H1 (cell line): ENCODE data around the gene FNDC3A. TPM values are rescaled to one million over a fixed set of nuclear protein-coding genes. Genes with fewer than 3 reads are reported as not detected.

Experiments used
- CTCF ChIA-PET: fragments of 300-600 bp; sonication (Branson Sonifier 250); formaldehyde crosslinking; loops from one replicate; lab custom pipeline; 2021; ENCODE audit not compliant: partially characterized antibody; lab: Charles Lee
- POLR2A ChIA-PET: fragments of 300-600 bp; sonication (Branson Sonifier 250); formaldehyde crosslinking; loops from one replicate; lab custom pipeline; 2021; ENCODE audit warnings: inconsistent platforms; ENCODE audit not compliant: partially characterized antibody; lab: Charles Lee
- DNase-seq, 2 experiments: peaks; one replicate each; pipeline versions ENCODE4 v3.0.0 to v3.0.0-alpha.2; 2010 to 2022; ENCODE audit warnings: low spot score in 2 of 2, low read depth in 1 of 2, mixed read lengths in 1 of 2
- FAIRE-seq: peaks from 2 replicates; lab custom pipeline; 2011; peaks lifted over from hg19 to GRCh38; lab: Jason Lieb, UNC
- H2AFZ ChIP-seq: 2 replicates; pipeline ENCODE4 v1.8.1; 2012; ENCODE audit warnings: low read length, inconsistent platforms
- H2AK5ac ChIP-seq: 2 replicates; pipeline ENCODE4 v1.6.1; 2013; ENCODE audit warnings: low read depth, low read length
- H2BK120ac ChIP-seq: replicated peaks from 2 replicates; pipeline ENCODE3; 2013; ENCODE audit warnings: low read depth, low read length, inconsistent platforms
- H2BK12ac ChIP-seq: 2 replicates; pipeline ENCODE4 v1.6.1; 2013; ENCODE audit warnings: low read depth, low read length
- H2BK15ac ChIP-seq: 2 replicates; pipeline ENCODE4 v1.6.1; 2013; ENCODE audit warnings: low read length
- H2BK20ac ChIP-seq: 2 replicates; pipeline ENCODE4 v1.6.1; 2013; ENCODE audit warnings: low read length
- H2BK5ac ChIP-seq: 2 replicates; pipeline ENCODE4 v1.6.1; 2013; ENCODE audit warnings: low read depth, low read length
- H3K14ac ChIP-seq: 2 replicates; pipeline ENCODE4 v1.6.1; 2013; ENCODE audit warnings: inconsistent platforms; ENCODE audit not compliant: insufficient read length
- H3K18ac ChIP-seq: 2 replicates; pipeline ENCODE4 v1.6.1; 2013; ENCODE audit warnings: low read length; ENCODE audit errors: extremely low read depth
- H3K23ac ChIP-seq: 2 replicates; pipeline ENCODE4 v1.6.1; 2013; ENCODE audit warnings: inconsistent platforms; ENCODE audit not compliant: insufficient read length
- H3K23me2 ChIP-seq: 2 replicates; pipeline ENCODE4 v1.6.1; 2013; ENCODE audit warnings: low read depth, low read length
- H3K27ac ChIP-seq: 2 replicates; pipeline ENCODE4 v1.6.1; 2011; ENCODE audit warnings: low read depth, low read length, inconsistent platforms
- H3K27me3 ChIP-seq, 4 experiments: replicated peaks in 1 of 4; 1 replicate in 1 of 4; 2 replicates in 3 of 4; pipeline versions ENCODE4 v1.6.1 to v1.8.1; 2011 to 2013; ENCODE audit warnings: low read length in 3 of 4, mild to moderate bottlenecking in 3 of 4, inconsistent platforms in 2 of 4, mixed read lengths in 2 of 4, moderate library complexity in 1 of 4; ENCODE audit not compliant: control insufficient read depth in 3 of 4, insufficient read depth in 3 of 4; ENCODE audit errors: extremely low read depth in 1 of 4
- H3K36me3 ChIP-seq, 4 experiments: 2 replicates each; pipeline versions ENCODE4 v1.6.1 to v1.8.1; 2011 to 2013; ENCODE audit warnings: mild to moderate bottlenecking in 4 of 4, low read length in 3 of 4, moderate library complexity in 2 of 4, control low read depth in 1 of 4, inconsistent platforms in 1 of 4; ENCODE audit not compliant: insufficient read depth in 4 of 4, control insufficient read depth in 2 of 4
- H3K4ac ChIP-seq: replicated peaks from 2 replicates; pipeline ENCODE3; 2013; ENCODE audit warnings: low read length, low read depth, mixed read lengths, inconsistent platforms; ENCODE audit not compliant: insufficient read length
- H3K4me1 ChIP-seq, 4 experiments: replicated peaks in 1 of 4; 1 replicate in 1 of 4; 2 replicates in 3 of 4; pipeline versions ENCODE4 v1.6.1 to v1.8.1; 2011 to 2013; ENCODE audit warnings: low read length in 3 of 4, inconsistent platforms in 2 of 4, mixed read lengths in 1 of 4; ENCODE audit not compliant: insufficient read depth in 4 of 4, control insufficient read depth in 3 of 4
- H3K4me2 ChIP-seq, 2 experiments: 2 replicates each; pipeline versions ENCODE4 v1.6.1 to v1.8.1; 2011 to 2013; ENCODE audit warnings: low read depth in 2 of 2, low read length in 2 of 2, control low read depth in 1 of 2, inconsistent platforms in 1 of 2, mild to moderate bottlenecking in 1 of 2; ENCODE audit not compliant: insufficient read depth in 1 of 2
- H3K4me3 ChIP-seq, 4 experiments: fragments of 200-600, 300-600 bp in 1 of 4; sonication (generic), shearing (Covaris generic), sonication (Bioruptor Twin) in 1 of 4; 2 replicates each; pipeline versions ENCODE4 v1.5.1 to v1.8.1; 2011 to 2016; ENCODE audit warnings: low read length in 4 of 4, low read depth in 3 of 4, control low read depth in 2 of 4, inconsistent platforms in 2 of 4, mild to moderate bottlenecking in 2 of 4, mixed read lengths in 1 of 4, moderate library complexity in 1 of 4; ENCODE audit not compliant: insufficient read depth in 2 of 4; ENCODE audit errors: extremely low read depth in 1 of 4
- H3K56ac ChIP-seq: replicated peaks from 2 replicates; pipeline ENCODE3; 2013; ENCODE audit warnings: low read depth, mild to moderate bottlenecking, mixed read lengths, low read length, inconsistent platforms; ENCODE audit not compliant: insufficient read length
- H3K79me1 ChIP-seq: 2 replicates; pipeline ENCODE4 v1.6.1; 2013; ENCODE audit warnings: low read depth, low read length, control low read depth
- H3K79me2 ChIP-seq, 2 experiments: 2 replicates each; pipeline versions ENCODE4 v1.6.1 to v1.8.1; 2012 to 2013; ENCODE audit warnings: low read length in 2 of 2, mild to moderate bottlenecking in 2 of 2, inconsistent platforms in 1 of 2; ENCODE audit not compliant: insufficient read depth in 2 of 2, control insufficient read depth in 1 of 2
- H3K9ac ChIP-seq, 4 experiments: replicated peaks in 1 of 4; 1 replicate in 1 of 4; 2 replicates in 3 of 4; pipeline versions ENCODE4 v1.6.1 to v1.8.1; 2011 to 2013; ENCODE audit warnings: low read depth in 3 of 4, low read length in 3 of 4, control low read depth in 2 of 4, mild to moderate bottlenecking in 2 of 4, moderate library complexity in 2 of 4, inconsistent platforms in 1 of 4; ENCODE audit errors: extremely low read depth in 1 of 4
- H3K9me3 ChIP-seq, 2 experiments: 2 replicates each; pipeline versions ENCODE4 v1.6.1 to v1.8.1; 2012 to 2013; ENCODE audit warnings: mild to moderate bottlenecking in 2 of 2, moderate library complexity in 2 of 2, control low read depth in 1 of 2, inconsistent platforms in 1 of 2, low read depth in 1 of 2, low read length in 1 of 2, mixed read lengths in 1 of 2; ENCODE audit not compliant: insufficient read depth in 2 of 2
- H4K20me1 ChIP-seq, 2 experiments: replicated peaks in 1 of 2; 2 replicates each; pipeline versions ENCODE3 to v1.8.1; 2011 to 2013; ENCODE audit warnings: inconsistent platforms in 2 of 2, low read length in 2 of 2, mild to moderate bottlenecking in 1 of 2; ENCODE audit not compliant: insufficient read depth in 2 of 2, control insufficient read depth in 1 of 2
- H4K5ac ChIP-seq: 2 replicates; pipeline ENCODE4 v1.6.1; 2013; ENCODE audit warnings: low read length, low read depth, mixed read lengths, inconsistent platforms; ENCODE audit not compliant: insufficient read length
- H4K8ac ChIP-seq: 2 replicates; pipeline ENCODE4 v1.8.0; 2013; ENCODE audit warnings: mild to moderate bottlenecking, moderate library complexity, low read length, inconsistent platforms; ENCODE audit not compliant: insufficient read depth; ENCODE audit errors: extremely low read depth
- H4K91ac ChIP-seq: replicated peaks from 2 replicates; pipeline ENCODE3; 2013; ENCODE audit warnings: low read length, mixed read lengths, inconsistent platforms; ENCODE audit not compliant: insufficient read length
- WGBS, 2 experiments: shearing (Covaris generic) in 1 of 2; methylation state at CpG; one replicate each; pipeline versions ENCODE4 v1.1.6 to v1.1.7; 2013 to 2015; ENCODE audit warnings: low lambda C conversion rate in 2 of 2, mixed read lengths in 2 of 2, inconsistent platforms in 1 of 2, low coverage in 1 of 2, missing lambda C conversion rate in 1 of 2; ENCODE audit not compliant: insufficient replicate concordance in 2 of 2, insufficient coverage in 1 of 2, insufficient read length in 1 of 2; ENCODE audit errors: extremely low coverage in 1 of 2, missing lambda C conversion rate in 1 of 2; 5-methylcytosine and 5-hydroxymethylcytosine counted together
- polyA plus RNA-seq, 7 experiments: library from polyadenylated mRNA; depleted of rRNA in 3 of 7; stranded (reverse) in 5 of 7; unstranded in 2 of 7; fragments of >200 nt in 5 of 7; fragments of 200-250 nt in 2 of 7; gene quantifications; 1 replicate in 5 of 7; 2 replicates in 1 of 7; 4 replicates in 1 of 7; pipeline versions ENCODE4 v1.2.1 to v1.2.3, GENCODE V29; 2011 to 2013; ENCODE audit warnings: missing spikeins in 2 of 7, mixed read lengths in 2 of 7
- total RNA-seq: library from RNA; stranded (reverse); fragmentation: NEBNext Ultra II Directional; extraction: Animal tissue kit (Norgen Biotek cat#: 25700); gene quantifications from 2 replicates; pipeline ENCODE4 v1.2.1, GENCODE V29; 2021
- TF ChIP-seq, protein P1 (sequence below): IDR thresholded peaks from 2 replicates; pipeline ENCODE4 v1.6.1; 2011; ENCODE audit warnings: low read length, improper control_type of control experiment

Gene FNDC3A
- total and polyA plus RNA-seq, 2 of the 8 experiments (the other 6 are each of a cell fraction or from before 2014, with no cell fraction given): 14.6 to 26.0 TPM

DNA sequence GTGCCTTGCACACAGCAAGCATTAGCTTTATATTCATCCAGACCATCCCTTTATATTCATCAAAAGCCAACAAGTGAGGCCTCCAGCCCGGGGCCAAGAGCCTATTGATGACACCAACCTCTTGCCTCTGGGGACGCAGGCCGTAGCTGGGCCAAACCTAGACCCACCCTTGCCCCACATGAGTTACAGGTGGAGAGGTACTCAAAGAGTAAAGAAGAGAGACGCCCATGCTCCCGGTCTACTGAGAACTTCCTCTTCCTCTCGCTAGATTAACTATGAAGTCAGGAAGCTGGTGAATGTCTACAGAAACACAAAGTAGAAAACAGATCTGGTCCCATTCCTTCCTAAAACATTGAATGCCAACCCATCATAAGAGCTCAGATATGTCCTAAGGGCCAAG lies 240.6 kb downstream of the FNDC3A start:
- peaks cover 20% of the 10 kb centered on the region for H3K23me2 ChIP-seq
- FAIRE-seq: no peak

More for the DNA sequence above, 240.6 kb downstream of the FNDC3A start:
- Histone ChIP-seq H3K9me3 (no peaks in the 10 kb centered on the region), H2AFZ (no peak overlapping the region), H4K91ac (no peak overlapping the region), H3K14ac (no peak overlapping the region), H2BK12ac (no peak overlapping the region), H2BK5ac (no peak overlapping the region), H2AK5ac (no peak overlapping the region), H4K5ac (no peak overlapping the region), H3K27me3 (peaks cover 35 to 54% (median 52%) of the 10 kb centered on the region in 4 experiments), H2BK120ac (no peak overlapping the region), H2BK20ac (no peak overlapping the region), H3K9ac (no peak overlapping the region), H4K20me1 (no peaks in the 10 kb centered on the region), H3K36me3 (peaks cover 0 to 4% (median 0%) of the 10 kb centered on the region in 4 experiments; a peak in 1 of 8 replicates), H3K79me2 (no peaks in the 10 kb centered on the region), H3K18ac (no peak overlapping the region), H3K4ac (no peak overlapping the region), H4K8ac (no peak overlapping the region), H3K27ac (no peak overlapping the region), H3K4me3 (no peak overlapping the region), H3K56ac (no peak overlapping the region), H3K4me2 (no peak overlapping the region), H2BK15ac (no peak overlapping the region; the same call in 1 of the 2 replicates), H3K23ac (no peak overlapping the region), H3K79me1 (no peaks in the 10 kb centered on the region), H3K4me1 (peaks cover 3 to 15% (median 10%) of the 10 kb centered on the region in 4 experiments)
- TF ChIP-seq, protein P1, sequence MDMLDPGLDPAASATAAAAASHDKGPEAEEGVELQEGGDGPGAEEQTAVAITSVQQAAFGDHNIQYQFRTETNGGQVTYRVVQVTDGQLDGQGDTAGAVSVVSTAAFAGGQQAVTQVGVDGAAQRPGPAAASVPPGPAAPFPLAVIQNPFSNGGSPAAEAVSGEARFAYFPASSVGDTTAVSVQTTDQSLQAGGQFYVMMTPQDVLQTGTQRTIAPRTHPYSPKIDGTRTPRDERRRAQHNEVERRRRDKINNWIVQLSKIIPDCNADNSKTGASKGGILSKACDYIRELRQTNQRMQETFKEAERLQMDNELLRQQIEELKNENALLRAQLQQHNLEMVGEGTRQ: no peak
- DNase-seq: no peak
- 81% methylated on average over 6 of the region's 6 CpGs; no CpG with 5 or more reads in 1 of the 2 experiments for WGBS, 2 experiments
- CTCF ChIA-PET: interaction anchor here (0.6 to 3.5 kb wide), 3 partner anchors 9 to 150 kb away, joined by 3 to 15 read pairs (median 7); no protein-coding TSS in a partner anchor
- POLR2A ChIA-PET: no interaction called here
